ENCODE results near the gene TMEM132A.

DNA sequence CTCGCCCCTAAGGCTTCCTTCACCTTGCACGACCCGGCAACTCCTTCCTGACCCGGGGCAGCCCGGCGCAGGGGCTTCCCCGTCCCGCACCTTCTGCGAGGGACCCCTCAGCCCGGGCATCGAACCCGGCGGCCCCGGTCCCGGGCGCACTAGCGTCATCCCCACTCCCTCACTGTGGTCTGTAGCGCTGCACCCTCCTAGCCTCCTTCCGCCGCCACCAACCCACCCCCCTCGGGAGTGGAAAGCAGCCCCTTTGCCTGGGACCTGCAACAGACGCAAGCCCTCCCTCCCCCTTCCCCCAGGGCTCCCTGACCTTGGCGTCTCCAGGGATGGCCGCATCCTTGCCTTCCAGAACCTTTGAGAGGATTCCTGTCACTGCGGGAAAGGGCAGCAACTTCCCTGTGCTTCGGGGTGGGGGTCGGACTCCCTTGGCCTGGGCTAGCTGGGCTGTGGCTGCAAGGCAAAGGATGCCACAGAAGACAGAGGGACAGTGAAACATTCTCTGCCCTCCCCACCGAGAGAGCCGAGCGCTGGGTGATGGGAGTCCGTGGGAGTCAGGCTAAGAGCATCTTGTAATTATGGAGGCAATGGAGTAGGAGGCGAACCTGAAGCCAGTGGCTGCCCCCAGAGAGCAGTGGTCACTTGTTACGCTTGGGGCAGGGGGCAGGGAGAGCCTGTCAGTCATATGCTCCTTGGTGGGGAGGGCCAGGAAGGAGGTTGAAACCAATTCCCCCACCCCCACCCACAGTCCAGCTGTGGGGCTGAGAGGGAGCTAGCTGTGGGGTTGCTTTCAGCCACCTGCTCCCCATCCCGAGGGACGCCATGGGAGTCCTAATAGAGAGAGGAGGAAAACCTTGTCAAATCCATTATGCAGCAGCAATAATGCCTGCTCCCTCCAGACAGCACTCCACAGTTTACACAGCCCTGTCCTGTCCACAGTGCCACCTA lies 920 bp downstream of the TMEM132A start:
- TF ChIP-seq, protein P1, sequence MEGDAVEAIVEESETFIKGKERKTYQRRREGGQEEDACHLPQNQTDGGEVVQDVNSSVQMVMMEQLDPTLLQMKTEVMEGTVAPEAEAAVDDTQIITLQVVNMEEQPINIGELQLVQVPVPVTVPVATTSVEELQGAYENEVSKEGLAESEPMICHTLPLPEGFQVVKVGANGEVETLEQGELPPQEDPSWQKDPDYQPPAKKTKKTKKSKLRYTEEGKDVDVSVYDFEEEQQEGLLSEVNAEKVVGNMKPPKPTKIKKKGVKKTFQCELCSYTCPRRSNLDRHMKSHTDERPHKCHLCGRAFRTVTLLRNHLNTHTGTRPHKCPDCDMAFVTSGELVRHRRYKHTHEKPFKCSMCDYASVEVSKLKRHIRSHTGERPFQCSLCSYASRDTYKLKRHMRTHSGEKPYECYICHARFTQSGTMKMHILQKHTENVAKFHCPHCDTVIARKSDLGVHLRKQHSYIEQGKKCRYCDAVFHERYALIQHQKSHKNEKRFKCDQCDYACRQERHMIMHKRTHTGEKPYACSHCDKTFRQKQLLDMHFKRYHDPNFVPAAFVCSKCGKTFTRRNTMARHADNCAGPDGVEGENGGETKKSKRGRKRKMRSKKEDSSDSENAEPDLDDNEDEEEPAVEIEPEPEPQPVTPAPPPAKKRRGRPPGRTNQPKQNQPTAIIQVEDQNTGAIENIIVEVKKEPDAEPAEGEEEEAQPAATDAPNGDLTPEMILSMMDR (IDR thresholded peaks at IDR 0.05; ENCODE audit: low read depth, low read length, missing input control) = no peak
- no peak for TF ChIP-seq YY1 (IDR thresholded peaks at IDR 0.05)
